Measurements from ENCODE around the gene PDZD7.

Gene PDZD7

DNA sequence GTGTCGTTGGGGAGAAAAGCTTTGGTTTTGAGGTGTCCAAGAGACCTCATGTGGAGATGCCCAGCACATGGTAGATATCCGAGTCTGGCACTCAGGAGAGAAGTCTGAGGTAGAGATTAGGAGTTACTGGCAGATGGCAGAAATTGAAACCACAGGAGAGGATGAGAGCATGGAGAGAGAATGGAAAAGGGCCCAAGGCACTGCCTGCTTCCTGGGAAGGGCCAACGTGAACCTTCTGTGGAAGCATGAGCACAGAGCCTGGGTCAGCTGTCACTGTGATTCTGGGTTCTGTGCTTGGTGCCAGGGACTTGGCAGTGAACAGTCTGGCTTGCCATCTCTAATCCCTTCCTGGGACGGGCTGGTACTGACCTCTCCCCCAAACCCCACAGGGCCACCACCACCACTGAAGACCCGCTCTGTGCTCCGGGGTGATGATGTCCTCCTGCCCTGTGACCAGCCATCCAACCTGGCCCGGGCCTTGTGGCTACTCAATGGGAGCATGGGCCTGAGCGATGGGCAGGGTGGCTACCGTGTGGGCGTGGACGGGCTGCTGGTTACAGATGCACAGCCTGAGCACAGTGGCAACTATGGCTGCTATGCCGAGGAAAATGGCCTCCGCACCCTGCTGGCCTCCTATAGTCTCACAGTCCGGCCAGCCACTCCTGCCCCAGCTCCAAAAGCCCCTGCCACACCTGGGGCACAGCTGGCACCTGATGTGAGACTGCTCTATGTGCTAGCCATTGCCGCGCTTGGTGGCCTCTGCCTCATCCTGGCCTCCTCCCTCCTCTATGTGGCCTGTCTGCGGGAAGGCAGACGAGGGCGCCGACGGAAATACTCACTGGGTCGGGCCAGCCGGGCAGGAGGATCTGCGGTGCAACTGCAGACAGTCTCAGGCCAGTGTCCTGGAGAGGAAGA lies 47.8 kb downstream of the PDZD7 start:
- H3K4me3 ChIP-seq (ENCODE audit: low read length): no peak overlapping the region
- TF ChIP-seq, protein P1, sequence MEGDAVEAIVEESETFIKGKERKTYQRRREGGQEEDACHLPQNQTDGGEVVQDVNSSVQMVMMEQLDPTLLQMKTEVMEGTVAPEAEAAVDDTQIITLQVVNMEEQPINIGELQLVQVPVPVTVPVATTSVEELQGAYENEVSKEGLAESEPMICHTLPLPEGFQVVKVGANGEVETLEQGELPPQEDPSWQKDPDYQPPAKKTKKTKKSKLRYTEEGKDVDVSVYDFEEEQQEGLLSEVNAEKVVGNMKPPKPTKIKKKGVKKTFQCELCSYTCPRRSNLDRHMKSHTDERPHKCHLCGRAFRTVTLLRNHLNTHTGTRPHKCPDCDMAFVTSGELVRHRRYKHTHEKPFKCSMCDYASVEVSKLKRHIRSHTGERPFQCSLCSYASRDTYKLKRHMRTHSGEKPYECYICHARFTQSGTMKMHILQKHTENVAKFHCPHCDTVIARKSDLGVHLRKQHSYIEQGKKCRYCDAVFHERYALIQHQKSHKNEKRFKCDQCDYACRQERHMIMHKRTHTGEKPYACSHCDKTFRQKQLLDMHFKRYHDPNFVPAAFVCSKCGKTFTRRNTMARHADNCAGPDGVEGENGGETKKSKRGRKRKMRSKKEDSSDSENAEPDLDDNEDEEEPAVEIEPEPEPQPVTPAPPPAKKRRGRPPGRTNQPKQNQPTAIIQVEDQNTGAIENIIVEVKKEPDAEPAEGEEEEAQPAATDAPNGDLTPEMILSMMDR (conservative IDR thresholded peaks at IDR 0.05; ENCODE audit: low read length): no peak
- DNase-seq (ENCODE audit: low read depth): no peak

DNA sequence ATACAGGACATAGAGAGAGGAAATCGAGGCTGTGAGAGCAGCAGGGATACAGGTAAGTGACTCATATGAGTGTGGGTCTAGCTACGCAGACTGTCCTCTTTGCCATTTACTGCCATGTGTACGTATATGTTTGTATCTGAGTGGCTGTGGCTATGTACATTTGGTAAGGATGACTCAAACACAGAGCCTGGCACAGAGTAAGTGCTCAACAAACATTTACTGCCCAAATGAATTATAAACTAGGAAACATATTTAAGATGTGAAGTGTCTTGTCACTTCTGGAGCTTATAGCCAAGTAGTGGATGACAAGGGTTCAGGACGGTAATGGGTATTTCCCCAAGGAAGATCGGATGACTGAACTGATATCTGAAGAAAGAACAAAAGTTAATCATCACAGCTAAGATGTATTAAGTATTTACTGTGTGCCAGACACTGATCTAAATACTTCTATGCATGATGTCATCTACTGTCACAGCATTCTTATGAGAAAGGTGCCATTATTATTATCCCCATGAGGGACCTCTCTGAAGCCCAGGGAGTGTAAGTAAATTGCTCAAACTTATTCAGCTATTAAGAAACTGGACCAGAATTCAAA lies 49.7 kb downstream of the PDZD7 start:
- no peak for DNase-seq (ENCODE audit: low read depth)
- TF ChIP-seq, protein P1 (conservative IDR thresholded peaks at IDR 0.05; ENCODE audit: low read length): no peak

DNA sequence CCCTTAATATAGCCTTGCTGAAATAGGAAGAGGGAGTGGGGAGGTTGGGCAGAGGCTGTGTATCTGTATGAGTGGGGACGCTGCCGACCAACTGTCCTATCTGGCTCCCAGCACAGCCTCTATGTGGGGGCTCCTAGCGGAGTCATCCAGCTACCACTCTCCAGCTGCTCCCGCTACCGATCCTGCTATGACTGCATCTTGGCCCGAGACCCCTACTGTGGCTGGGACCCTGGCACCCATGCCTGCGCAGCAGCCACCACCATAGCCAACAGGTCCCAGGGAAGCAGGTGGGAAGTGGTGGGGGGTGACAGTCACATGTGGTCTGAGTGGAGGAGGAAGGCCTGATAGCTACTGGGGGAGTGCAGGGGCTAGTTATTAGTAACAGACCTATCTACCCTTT lies 50.2 kb downstream of the PDZD7 start:
- no peak for DNase-seq (ENCODE audit: low read depth)
- H3K4me3 ChIP-seq (ENCODE audit: low read length): no peak overlapping the region
- TF ChIP-seq, protein P1 (conservative IDR thresholded peaks at IDR 0.05; ENCODE audit: low read length): no peak

More for the DNA sequence above, 49.7 kb downstream of the PDZD7 start:
- no peak overlapping the region for H3K4me3 ChIP-seq (ENCODE audit: low read length)

DNA sequence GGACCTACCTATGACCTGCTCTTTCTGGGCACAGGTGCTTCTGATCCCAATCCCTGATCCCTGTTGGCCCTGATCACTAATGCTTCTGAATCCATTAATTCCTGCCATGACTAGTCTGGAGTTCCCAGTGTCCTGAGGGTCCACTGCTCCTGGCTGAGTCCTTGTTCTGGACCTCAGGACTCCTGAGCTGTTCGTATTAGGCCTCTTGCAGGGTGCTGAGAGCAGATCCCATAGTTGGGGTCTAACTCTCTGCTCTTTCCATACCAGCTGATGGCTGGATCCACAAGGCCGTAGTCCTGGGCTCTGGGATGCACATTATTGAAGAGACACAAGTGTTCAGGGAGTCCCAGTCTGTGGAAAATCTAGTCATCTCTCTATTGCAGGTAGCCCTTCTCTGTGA lies 50.6 kb downstream of the PDZD7 start:
- DNase-seq (ENCODE audit: low read depth): no peak
- H3K4me3 ChIP-seq (ENCODE audit: low read length): no peak overlapping the region
- TF ChIP-seq, protein P1 (conservative IDR thresholded peaks at IDR 0.05; ENCODE audit: low read length): no peak

DNA sequence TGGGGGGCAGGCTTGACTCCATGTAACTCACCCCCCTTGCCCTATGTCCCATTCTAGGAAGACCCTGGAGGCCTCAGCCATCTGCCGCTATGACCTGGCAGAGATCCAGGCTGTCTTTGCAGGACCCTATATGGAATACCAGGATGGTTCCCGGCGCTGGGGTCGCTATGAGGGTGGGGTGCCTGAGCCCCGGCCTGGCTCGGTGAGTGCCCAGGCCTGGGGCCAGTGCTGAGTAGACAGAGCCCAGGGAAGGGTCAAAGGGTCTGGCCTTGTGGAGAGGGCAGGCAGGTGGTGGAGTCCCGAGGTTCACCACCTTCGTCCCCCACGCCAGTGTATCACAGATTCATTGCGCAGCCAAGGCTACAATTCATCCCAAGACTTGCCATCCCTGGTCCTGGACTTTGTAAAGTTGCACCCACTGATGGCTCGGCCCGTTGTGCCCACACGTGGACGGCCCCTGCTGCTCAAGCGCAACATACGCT lies 51.1 kb downstream of the PDZD7 start:
- DNase-seq (ENCODE audit: low read depth): no peak
- TF ChIP-seq, protein P1 (conservative IDR thresholded peaks at IDR 0.05; ENCODE audit: low read length): no peak
- no peak overlapping the region for H3K4me3 ChIP-seq (ENCODE audit: low read length)

DNA sequence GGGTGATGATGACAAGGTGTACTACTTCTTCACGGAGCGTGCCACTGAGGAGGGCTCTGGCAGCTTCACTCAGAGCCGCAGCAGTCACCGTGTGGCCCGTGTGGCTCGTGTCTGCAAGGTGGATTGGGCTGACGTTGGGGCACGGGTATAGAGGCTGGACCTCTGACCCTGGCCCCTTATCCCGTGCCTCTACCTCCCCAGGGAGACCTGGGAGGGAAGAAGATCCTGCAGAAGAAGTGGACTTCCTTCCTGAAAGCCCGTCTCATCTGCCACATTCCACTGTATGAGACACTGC lies 52.1 kb downstream of the PDZD7 start:
- DNase-seq (ENCODE audit: low read depth): no peak
- no peak overlapping the region for H3K4me3 ChIP-seq (ENCODE audit: low read length)
- TF ChIP-seq, protein P1 (conservative IDR thresholded peaks at IDR 0.05; ENCODE audit: low read length): no peak

Data from AG10803 (cell line).